H1 (cell line): ENCODE results near the gene KCND3. TPM values are rescaled to one million over a fixed set of nuclear protein-coding genes. Genes with fewer than 3 reads are reported as not detected.

Experiments
- CTCF ChIA-PET: fragments of 300-600 bp; sonication (Branson Sonifier 250); formaldehyde crosslinking; loops from one replicate; lab custom pipeline; 2021; ENCODE audit not compliant: partially characterized antibody; lab: Charles Lee
- POLR2A ChIA-PET: fragments of 300-600 bp; sonication (Branson Sonifier 250); formaldehyde crosslinking; loops from one replicate; lab custom pipeline; 2021; ENCODE audit warnings: inconsistent platforms; ENCODE audit not compliant: partially characterized antibody; lab: Charles Lee
- DNase-seq, 2 experiments: peaks; one replicate each; pipeline versions ENCODE4 v3.0.0 to v3.0.0-alpha.2; 2010 to 2022; ENCODE audit warnings: low spot score in 2 of 2, low read depth in 1 of 2, mixed read lengths in 1 of 2
- FAIRE-seq: peaks from 2 replicates; lab custom pipeline; 2011; peaks lifted over from hg19 to GRCh38; lab: Jason Lieb, UNC
- H2AFZ ChIP-seq: 2 replicates; pipeline ENCODE4 v1.8.1; 2012; ENCODE audit warnings: low read length, inconsistent platforms
- H2AK5ac ChIP-seq: 2 replicates; pipeline ENCODE4 v1.6.1; 2013; ENCODE audit warnings: low read depth, low read length
- H2BK120ac ChIP-seq: replicated peaks from 2 replicates; pipeline ENCODE3; 2013; ENCODE audit warnings: low read depth, low read length, inconsistent platforms
- H2BK12ac ChIP-seq: 2 replicates; pipeline ENCODE4 v1.6.1; 2013; ENCODE audit warnings: low read depth, low read length
- H2BK15ac ChIP-seq: 2 replicates; pipeline ENCODE4 v1.6.1; 2013; ENCODE audit warnings: low read length
- H2BK20ac ChIP-seq: 2 replicates; pipeline ENCODE4 v1.6.1; 2013; ENCODE audit warnings: low read length
- H2BK5ac ChIP-seq: 2 replicates; pipeline ENCODE4 v1.6.1; 2013; ENCODE audit warnings: low read depth, low read length
- H3K14ac ChIP-seq: 2 replicates; pipeline ENCODE4 v1.6.1; 2013; ENCODE audit warnings: inconsistent platforms; ENCODE audit not compliant: insufficient read length
- H3K18ac ChIP-seq: 2 replicates; pipeline ENCODE4 v1.6.1; 2013; ENCODE audit warnings: low read length; ENCODE audit errors: extremely low read depth
- H3K23ac ChIP-seq: 2 replicates; pipeline ENCODE4 v1.6.1; 2013; ENCODE audit warnings: inconsistent platforms; ENCODE audit not compliant: insufficient read length
- H3K23me2 ChIP-seq: 2 replicates; pipeline ENCODE4 v1.6.1; 2013; ENCODE audit warnings: low read depth, low read length
- H3K27ac ChIP-seq: 2 replicates; pipeline ENCODE4 v1.6.1; 2011; ENCODE audit warnings: low read depth, low read length, inconsistent platforms
- H3K27me3 ChIP-seq, 4 experiments: replicated peaks in 1 of 4; 1 replicate in 1 of 4; 2 replicates in 3 of 4; pipeline versions ENCODE4 v1.6.1 to v1.8.1; 2011 to 2013; ENCODE audit warnings: low read length in 3 of 4, mild to moderate bottlenecking in 3 of 4, inconsistent platforms in 2 of 4, mixed read lengths in 2 of 4, moderate library complexity in 1 of 4; ENCODE audit not compliant: control insufficient read depth in 3 of 4, insufficient read depth in 3 of 4; ENCODE audit errors: extremely low read depth in 1 of 4
- H3K36me3 ChIP-seq, 4 experiments: 2 replicates each; pipeline versions ENCODE4 v1.6.1 to v1.8.1; 2011 to 2013; ENCODE audit warnings: mild to moderate bottlenecking in 4 of 4, low read length in 3 of 4, moderate library complexity in 2 of 4, control low read depth in 1 of 4, inconsistent platforms in 1 of 4; ENCODE audit not compliant: insufficient read depth in 4 of 4, control insufficient read depth in 2 of 4
- H3K4ac ChIP-seq: replicated peaks from 2 replicates; pipeline ENCODE3; 2013; ENCODE audit warnings: low read length, low read depth, mixed read lengths, inconsistent platforms; ENCODE audit not compliant: insufficient read length
- H3K4me1 ChIP-seq, 4 experiments: replicated peaks in 1 of 4; 1 replicate in 1 of 4; 2 replicates in 3 of 4; pipeline versions ENCODE4 v1.6.1 to v1.8.1; 2011 to 2013; ENCODE audit warnings: low read length in 3 of 4, inconsistent platforms in 2 of 4, mixed read lengths in 1 of 4; ENCODE audit not compliant: insufficient read depth in 4 of 4, control insufficient read depth in 3 of 4
- H3K4me2 ChIP-seq, 2 experiments: 2 replicates each; pipeline versions ENCODE4 v1.6.1 to v1.8.1; 2011 to 2013; ENCODE audit warnings: low read depth in 2 of 2, low read length in 2 of 2, control low read depth in 1 of 2, inconsistent platforms in 1 of 2, mild to moderate bottlenecking in 1 of 2; ENCODE audit not compliant: insufficient read depth in 1 of 2
- H3K4me3 ChIP-seq, 4 experiments: fragments of 200-600, 300-600 bp in 1 of 4; sonication (generic), shearing (Covaris generic), sonication (Bioruptor Twin) in 1 of 4; 2 replicates each; pipeline versions ENCODE4 v1.5.1 to v1.8.1; 2011 to 2016; ENCODE audit warnings: low read length in 4 of 4, low read depth in 3 of 4, control low read depth in 2 of 4, inconsistent platforms in 2 of 4, mild to moderate bottlenecking in 2 of 4, mixed read lengths in 1 of 4, moderate library complexity in 1 of 4; ENCODE audit not compliant: insufficient read depth in 2 of 4; ENCODE audit errors: extremely low read depth in 1 of 4
- H3K56ac ChIP-seq: replicated peaks from 2 replicates; pipeline ENCODE3; 2013; ENCODE audit warnings: low read depth, mild to moderate bottlenecking, mixed read lengths, low read length, inconsistent platforms; ENCODE audit not compliant: insufficient read length
- H3K79me1 ChIP-seq: 2 replicates; pipeline ENCODE4 v1.6.1; 2013; ENCODE audit warnings: low read depth, low read length, control low read depth
- H3K79me2 ChIP-seq, 2 experiments: 2 replicates each; pipeline versions ENCODE4 v1.6.1 to v1.8.1; 2012 to 2013; ENCODE audit warnings: low read length in 2 of 2, mild to moderate bottlenecking in 2 of 2, inconsistent platforms in 1 of 2; ENCODE audit not compliant: insufficient read depth in 2 of 2, control insufficient read depth in 1 of 2
- H3K9ac ChIP-seq, 4 experiments: replicated peaks in 1 of 4; 1 replicate in 1 of 4; 2 replicates in 3 of 4; pipeline versions ENCODE4 v1.6.1 to v1.8.1; 2011 to 2013; ENCODE audit warnings: low read depth in 3 of 4, low read length in 3 of 4, control low read depth in 2 of 4, mild to moderate bottlenecking in 2 of 4, moderate library complexity in 2 of 4, inconsistent platforms in 1 of 4; ENCODE audit errors: extremely low read depth in 1 of 4
- H3K9me3 ChIP-seq, 2 experiments: 2 replicates each; pipeline versions ENCODE4 v1.6.1 to v1.8.1; 2012 to 2013; ENCODE audit warnings: mild to moderate bottlenecking in 2 of 2, moderate library complexity in 2 of 2, control low read depth in 1 of 2, inconsistent platforms in 1 of 2, low read depth in 1 of 2, low read length in 1 of 2, mixed read lengths in 1 of 2; ENCODE audit not compliant: insufficient read depth in 2 of 2
- H4K20me1 ChIP-seq, 2 experiments: replicated peaks in 1 of 2; 2 replicates each; pipeline versions ENCODE3 to v1.8.1; 2011 to 2013; ENCODE audit warnings: inconsistent platforms in 2 of 2, low read length in 2 of 2, mild to moderate bottlenecking in 1 of 2; ENCODE audit not compliant: insufficient read depth in 2 of 2, control insufficient read depth in 1 of 2
- H4K5ac ChIP-seq: 2 replicates; pipeline ENCODE4 v1.6.1; 2013; ENCODE audit warnings: low read length, low read depth, mixed read lengths, inconsistent platforms; ENCODE audit not compliant: insufficient read length
- H4K8ac ChIP-seq: 2 replicates; pipeline ENCODE4 v1.8.0; 2013; ENCODE audit warnings: mild to moderate bottlenecking, moderate library complexity, low read length, inconsistent platforms; ENCODE audit not compliant: insufficient read depth; ENCODE audit errors: extremely low read depth
- H4K91ac ChIP-seq: replicated peaks from 2 replicates; pipeline ENCODE3; 2013; ENCODE audit warnings: low read length, mixed read lengths, inconsistent platforms; ENCODE audit not compliant: insufficient read length
- ASH2L ChIP-seq: fragments of 200-600, 300-600 bp; sonication (generic); IDR thresholded peaks from one replicate; pipeline ENCODE4 v1.7.1; 2017; ENCODE audit warnings: low read length
- CTBP2 ChIP-seq: IDR thresholded peaks from 2 replicates; pipeline ENCODE4 v1.7.0; 2011; ENCODE audit warnings: borderline replicate concordance, mild to moderate bottlenecking, moderate library complexity, mixed read lengths, low read length; ENCODE audit not compliant: insufficient read depth, insufficient read length
- FOSL1 ChIP-seq: IDR thresholded peaks from 2 replicates; pipeline ENCODE4 v1.6.1; 2011; ENCODE audit warnings: mild to moderate bottlenecking, low read depth, low read length, moderate library complexity; ENCODE audit not compliant: insufficient read depth
- HDAC6 ChIP-seq: IDR thresholded peaks from one replicate; pipeline ENCODE4 v1.7.1; 2012; ENCODE audit warnings: low read depth, mild to moderate bottlenecking, inconsistent platforms, low read length, moderate library complexity
- KDM1A ChIP-seq: fragments of 200-600, 300-600 bp; sonication (generic); IDR thresholded peaks from 2 replicates; pipeline ENCODE4 v1.7.1; 2016; ENCODE audit warnings: mild to moderate bottlenecking, low read length, borderline replicate concordance
- KDM4A ChIP-seq: IDR thresholded peaks from one replicate; pipeline ENCODE4 v1.7.1; 2012; ENCODE audit warnings: low read depth, mild to moderate bottlenecking, moderate library complexity, low read length, inconsistent platforms; ENCODE audit not compliant: severe bottlenecking
- NRF1 ChIP-seq: IDR thresholded peaks from 2 replicates; pipeline ENCODE4 v1.6.1; 2011; ENCODE audit warnings: mild to moderate bottlenecking, low read depth, low read length, improper control_type of control experiment
- PHF8 ChIP-seq: fragments of 200-600 bp; sonication (generic); conservative IDR thresholded peaks from 2 replicates; pipeline ENCODE4 v1.7.1; 2012; ENCODE audit warnings: low read depth, mild to moderate bottlenecking, inconsistent platforms, low read length, moderate library complexity
- SIN3A ChIP-seq, 2 experiments: IDR thresholded peaks in 1 of 2; conservative IDR thresholded peaks in 1 of 2; 2 replicates each; pipeline ENCODE4 v1.6.1; 2011 to 2012; ENCODE audit warnings: low read length in 2 of 2, improper control_type of control experiment in 1 of 2, low read depth in 1 of 2, mild to moderate bottlenecking in 1 of 2
- TAF1 ChIP-seq: IDR thresholded peaks from 2 replicates; pipeline ENCODE4 v1.6.1; 2011; ENCODE audit warnings: mild to moderate bottlenecking, low read depth, low read length
- TAF7 ChIP-seq: optimal IDR thresholded peaks from 2 replicates; pipeline ENCODE3; 2011; ENCODE audit warnings: low read depth, mild to moderate bottlenecking, inconsistent platforms, low read length, moderate library complexity, borderline replicate concordance
- TBP ChIP-seq: IDR thresholded peaks from 2 replicates; pipeline ENCODE4 v1.6.1; 2011; ENCODE audit warnings: low read depth, low read length, improper control_type of control experiment
- TEAD4 ChIP-seq: IDR thresholded peaks from 2 replicates; pipeline ENCODE4 v1.6.1; 2012; ENCODE audit warnings: low read depth, low read length, inconsistent platforms, mixed read lengths
- YY1 ChIP-seq: IDR thresholded peaks from 2 replicates; pipeline ENCODE4 v1.6.1; 2011; ENCODE audit warnings: low read depth, mild to moderate bottlenecking, low read length
- WGBS, 2 experiments: shearing (Covaris generic) in 1 of 2; methylation state at CpG; one replicate each; pipeline versions ENCODE4 v1.1.6 to v1.1.7; 2013 to 2015; ENCODE audit warnings: low lambda C conversion rate in 2 of 2, mixed read lengths in 2 of 2, inconsistent platforms in 1 of 2, low coverage in 1 of 2, missing lambda C conversion rate in 1 of 2; ENCODE audit not compliant: insufficient replicate concordance in 2 of 2, insufficient coverage in 1 of 2, insufficient read length in 1 of 2; ENCODE audit errors: extremely low coverage in 1 of 2, missing lambda C conversion rate in 1 of 2; 5-methylcytosine and 5-hydroxymethylcytosine counted together
- polyA plus RNA-seq, 7 experiments: library from polyadenylated mRNA; depleted of rRNA in 3 of 7; stranded (reverse) in 5 of 7; unstranded in 2 of 7; fragments of >200 nt in 5 of 7; fragments of 200-250 nt in 2 of 7; gene quantifications; 1 replicate in 5 of 7; 2 replicates in 1 of 7; 4 replicates in 1 of 7; pipeline versions ENCODE4 v1.2.1 to v1.2.3, GENCODE V29; 2011 to 2013; ENCODE audit warnings: missing spikeins in 2 of 7, mixed read lengths in 2 of 7
- total RNA-seq: library from RNA; stranded (reverse); fragmentation: NEBNext Ultra II Directional; extraction: Animal tissue kit (Norgen Biotek cat#: 25700); gene quantifications from 2 replicates; pipeline ENCODE4 v1.2.1, GENCODE V29; 2021

Gene KCND3
- total and polyA plus RNA-seq, 2 of the 8 experiments (the other 6 are each of a cell fraction or from before 2014, with no cell fraction given) = 0.14 to 0.48 TPM

DNA sequence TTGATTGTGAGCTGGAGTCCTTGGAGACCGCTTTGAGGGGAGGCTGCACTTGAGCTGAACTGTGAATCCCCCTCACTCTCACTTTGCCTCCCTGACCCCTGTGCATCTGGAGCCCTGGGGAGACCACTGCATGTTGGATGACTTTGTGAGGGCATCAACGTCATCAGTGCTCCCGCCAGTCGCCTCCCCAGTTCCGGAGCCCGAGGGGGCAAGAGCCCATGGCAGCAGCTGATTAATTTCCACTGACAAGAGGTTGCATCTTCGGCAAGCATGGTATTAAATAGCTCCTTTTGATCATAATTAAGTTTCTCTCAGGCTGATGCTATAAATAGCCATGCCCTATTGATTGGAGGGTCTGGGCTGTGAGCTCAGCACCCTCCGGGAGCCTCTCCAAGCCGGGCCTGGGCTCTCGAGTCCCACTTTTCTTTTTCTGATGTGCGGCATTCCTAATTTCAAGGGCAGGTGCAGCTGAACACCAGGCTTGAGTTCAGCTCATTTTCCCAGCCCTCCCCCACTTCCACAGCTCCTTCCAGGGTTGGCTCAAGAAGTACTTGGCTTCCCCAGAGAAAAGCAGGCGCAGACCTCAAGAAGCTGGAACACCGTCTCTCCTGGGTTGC, 33.2 kb downstream of the KCND3 start:
- Histone ChIP-seq H4K20me1 (no peaks in the 10 kb centered on the region), H3K4ac (no peak overlapping the region), H3K4me3 (no peak overlapping the region), H3K18ac (no peak overlapping the region), H4K8ac (no peak overlapping the region; the same call in 1 of the 2 replicates), H4K91ac (no peak overlapping the region), H3K4me2 (no peak overlapping the region), H3K79me2 (no peaks in the 10 kb centered on the region), H3K36me3 (no peaks in the 10 kb centered on the region), H2AFZ (no peak overlapping the region), H3K56ac (no peak overlapping the region), H2BK12ac (no peak overlapping the region), H3K27me3 (no peaks in the 10 kb centered on the region), H3K23ac (no peak overlapping the region), H2AK5ac (no peak overlapping the region), H2BK20ac (no peak overlapping the region), H3K9me3 (no peaks in the 10 kb centered on the region), H3K79me1 (no peaks in the 10 kb centered on the region), H3K9ac (no peak overlapping the region), H2BK15ac (no peak overlapping the region), H3K23me2 (no peaks in the 10 kb centered on the region), H2BK120ac (no peak overlapping the region), H4K5ac (no peak overlapping the region), H2BK5ac (no peak overlapping the region), H3K4me1 (no peaks in the 10 kb centered on the region), H3K27ac (no peak overlapping the region), H3K14ac (no peak overlapping the region)
- ChIA-PET POLR2A (no interaction called here), CTCF (interaction anchor here (1.0 kb wide), 1 partner anchor 15 kb away, joined by 3 read pairs; no protein-coding TSS in a partner anchor)
- FAIRE-seq (no peak), DNase-seq (no peak)
- WGBS, 2 experiments = 93% methylated on average over 13 of the region's 13 CpGs; no CpG with 5 or more reads in 1 of the 2 experiments
- TF ChIP-seq CTBP2 = no peak
- no peak for TF ChIP-seq TBP
- no peak for TF ChIP-seq ASH2L
- no peak for TF ChIP-seq PHF8
- TF ChIP-seq SIN3A (conservative IDR thresholded peaks at IDR 0.05 in 1 of 2, IDR thresholded peaks at IDR 0.05 in 1 of 2; ENCODE audit: low read depth in 1 of 2, low read length in 2 of 2) = no peak
- TF ChIP-seq YY1 = no peak
- no peak for TF ChIP-seq HDAC6
- TF ChIP-seq NRF1 = no peak
- no peak for TF ChIP-seq KDM1A
- no peak for TF ChIP-seq TEAD4
- no peak for TF ChIP-seq KDM4A
- no peak for TF ChIP-seq TAF7
- no peak for TF ChIP-seq FOSL1
- TF ChIP-seq TAF1 = no peak
